GM12878 (cell line): ENCODE measurements around the gene DOCK1. TPM values are rescaled to one million over a fixed set of nuclear protein-coding genes. Genes with fewer than 3 reads are reported as not detected.

ENCODE experiments used
- ATAC-seq: fragments of 200-7000 bp; cut with Tn5 transposase; 3 replicates; pipeline ENCODE4 v1.9.1; 2020; ENCODE audit warnings: mild to moderate bottlenecking, moderate library complexity
- BruUV-seq: library from RNA; stranded (reverse); fragments of 400-500 nt; replicated peaks from 2 replicates; lab custom pipeline; 2021; lab: Mats Ljungman, UMichigan
- CTCF ChIA-PET: fragments of 300-600 bp; sonication (Branson Sonifier 250); formaldehyde crosslinking; extraction: SDS; loops from one replicate; lab custom pipeline; 2021; ENCODE audit warnings: inconsistent platforms; lab: Yijun Ruan, JAX
- POLR2A ChIA-PET: fragments of 350-600 bp; formaldehyde crosslinking; extraction: SDS; loops from one replicate; lab custom pipeline; 2021; ENCODE audit warnings: inconsistent platforms; lab: Charles Lee
- RAD21 ChIA-PET: fragments of 300-600 bp; sonication (Branson Sonifier 250); formaldehyde crosslinking; loops from one replicate; lab custom pipeline; 2023; ENCODE audit warnings: antibody characterized with exemption; ENCODE audit not compliant: unreplicated experiment; lab: Charles Lee
- SMC1A ChIA-PET: fragments of 300-600 bp; sonication (Branson Sonifier 250); formaldehyde crosslinking; loops from one replicate; lab custom pipeline; 2023; ENCODE audit not compliant: unreplicated experiment, uncharacterized antibody; lab: Charles Lee
- DNase-seq: peaks from one replicate; pipeline ENCODE4 v3.0.0-alpha.2; 2011; ENCODE audit warnings: low read depth, low spot score
- FAIRE-seq: peaks from 3 replicates; lab custom pipeline; 2011; peaks lifted over from hg19 to GRCh38; lab: Jason Lieb, UNC
- H2AFZ ChIP-seq: 2 replicates; pipeline ENCODE4 v1.6.0; 2011; ENCODE audit warnings: low read depth, low read length, control low read depth; ENCODE audit not compliant: control insufficient read depth
- H3K27ac ChIP-seq: 2 replicates; pipeline ENCODE4 v1.5.1; 2011; ENCODE audit warnings: control low read depth; ENCODE audit not compliant: control insufficient read depth, insufficient read depth
- H3K27me3 ChIP-seq, 2 experiments: replicated peaks in 1 of 2; 2 replicates each; pipeline versions ENCODE4 v1.6.0 to v1.6.1; 2011; ENCODE audit warnings: low read length in 1 of 2; ENCODE audit not compliant: control insufficient read depth in 2 of 2, insufficient read depth in 2 of 2
- H3K36me3 ChIP-seq, 2 experiments: 2 replicates each; pipeline ENCODE4 v1.5.1; 2011; ENCODE audit warnings: low read length in 1 of 2; ENCODE audit not compliant: control insufficient read depth in 2 of 2, insufficient read depth in 2 of 2
- H3K4me1 ChIP-seq: 2 replicates; pipeline ENCODE4 v1.6.1; 2011; ENCODE audit warnings: mild to moderate bottlenecking, low read length, moderate library complexity, mixed read lengths; ENCODE audit not compliant: control insufficient read depth, insufficient read depth
- H3K4me2 ChIP-seq: 2 replicates; pipeline ENCODE4 v1.6.0; 2011; ENCODE audit warnings: control low read depth; ENCODE audit not compliant: control insufficient read depth, insufficient read depth
- H3K4me3 ChIP-seq: fragments of 200-600 bp; sonication (generic); 2 replicates; pipeline ENCODE4 v1.5.1; 2016
- H3K79me2 ChIP-seq: 2 replicates; pipeline ENCODE4 v1.6.0; 2011; ENCODE audit warnings: low read length; ENCODE audit not compliant: control insufficient read depth, insufficient read depth
- H3K9ac ChIP-seq: 2 replicates; pipeline ENCODE4 v1.8.0; 2011; ENCODE audit warnings: low read length, control low read depth, mixed read lengths; ENCODE audit not compliant: control insufficient read depth, insufficient read depth
- H3K9me3 ChIP-seq: replicated peaks from 3 replicates; pipeline ENCODE4 v1.5.1; 2011; ENCODE audit warnings: mild to moderate bottlenecking, low read length; ENCODE audit not compliant: control insufficient read depth, insufficient read depth
- H4K20me1 ChIP-seq: 2 replicates; pipeline ENCODE4 v1.6.0; 2011; ENCODE audit not compliant: control insufficient read depth, insufficient read depth
- CEBPB ChIP-seq, 2 experiments: fragments of 150-350 bp in 1 of 2; IDR thresholded peaks; 2 replicates each; pipeline ENCODE4 v1.6.1; 2012 to 2014; ENCODE audit warnings: low read depth in 2 of 2, low read length in 2 of 2, borderline replicate concordance in 1 of 2, inconsistent platforms in 1 of 2
- GATAD2B ChIP-seq: fragments of 450-650 bp; conservative IDR thresholded peaks from 2 replicates; pipeline ENCODE4 v1.6.1; 2017; ENCODE audit warnings: low read depth, mild to moderate bottlenecking, moderate library complexity
- HCFC1 ChIP-seq: fragments of 150-350 bp; IDR thresholded peaks from 2 replicates; pipeline ENCODE4 v1.6.1; 2014; ENCODE audit warnings: low read length
- IKZF2 ChIP-seq, 2 experiments: fragments of 450-650 bp; IDR thresholded peaks; 2 replicates each; pipeline ENCODE4 v1.6.1; 2017; ENCODE audit warnings: mild to moderate bottlenecking in 2 of 2, moderate library complexity in 2 of 2
- MEF2B ChIP-seq: fragments of 450-650 bp; IDR thresholded peaks from 2 replicates; pipeline ENCODE4 v1.6.1; 2018; ENCODE audit warnings: mild to moderate bottlenecking, moderate library complexity; ENCODE audit not compliant: partially characterized antibody, poor library complexity, severe bottlenecking
- MTA2 ChIP-seq: fragments of 450-650 bp; IDR thresholded peaks from 2 replicates; pipeline ENCODE4 v1.6.1; 2016; ENCODE audit warnings: low read depth, mild to moderate bottlenecking, moderate library complexity
- NFYB ChIP-seq: IDR thresholded peaks from 2 replicates; pipeline ENCODE4 v1.6.1; 2011; ENCODE audit warnings: low read depth, mild to moderate bottlenecking, low read length, improper control_type of control experiment, moderate library complexity; ENCODE audit not compliant: insufficient read depth
- PAX5 ChIP-seq: IDR thresholded peaks from 2 replicates; pipeline ENCODE4 v1.6.1; 2011; ENCODE audit warnings: low read depth, low read length, borderline replicate concordance
- RAD51 ChIP-seq: fragments of 450-650 bp; IDR thresholded peaks from 2 replicates; pipeline ENCODE4 v1.6.1; 2016; ENCODE audit warnings: moderate library complexity, mild to moderate bottlenecking, inconsistent platforms
- RBBP5 ChIP-seq: fragments of 200-600 bp; sonication (generic); conservative IDR thresholded peaks from 2 replicates; pipeline ENCODE4 v1.6.1; 2016
- SMAD1 ChIP-seq: fragments of 450-650 bp; IDR thresholded peaks from 2 replicates; pipeline ENCODE4 v1.6.1; 2018; ENCODE audit warnings: mild to moderate bottlenecking, low read depth; ENCODE audit not compliant: partially characterized antibody
- SREBF1 ChIP-seq: IDR thresholded peaks from 2 replicates; pipeline ENCODE4 v1.6.1; 2012; ENCODE audit warnings: mild to moderate bottlenecking, low read length
- ZNF274 ChIP-seq: IDR thresholded peaks from one replicate; pipeline ENCODE4 v1.8.0; 2011; ENCODE audit not compliant: insufficient read length, insufficient read depth
- WGBS: methylation state at CpG from one replicate; pipeline ENCODE4 v1.1.6; 2016; ENCODE audit warnings: low lambda C conversion rate; ENCODE audit not compliant: insufficient replicate concordance, insufficient coverage; ENCODE audit errors: missing lambda C conversion rate; 5-methylcytosine and 5-hydroxymethylcytosine counted together
- in situ Hi-C: fragments of 300-500 bp; cut with MboI; formaldehyde crosslinking; loops from 9 replicates; pipeline ENCODE4 v1.14.3; 2018; ENCODE audit warnings: mixed read lengths
- intact Hi-C: fragments of 100-400 bp; cut with micrococcal nuclease; formaldehyde crosslinking; loops from one replicate; pipeline ENCODE4 v1.14.2; 2022; ENCODE audit not compliant: unreplicated experiment
- polyA plus RNA-seq, 11 experiments: library from polyadenylated mRNA; depleted of rRNA in 4 of 11; unstranded in 6 of 11; stranded (reverse) in 5 of 11; fragments of >200 nt; fragmentation: Nextera tagmentation in 4 of 11; fragmentation: Illumina TruSeq in 1 of 11; extraction: Ambion mirVana in 4 of 11; extraction: Trizol in 1 of 11; gene quantifications; 1 replicate in 1 of 11; 2 replicates in 10 of 11; pipeline versions ENCODE4 v1.2.1 to v1.2.3, GENCODE V29; 2011 to 2016; ENCODE audit warnings: inconsistent platforms in 2 of 11, missing spikeins in 2 of 11, low read depth in 1 of 11
- total RNA-seq, 4 experiments: library from RNA; depleted of rRNA in 3 of 4; stranded (reverse); fragments of >200 nt in 3 of 4; fragmentation: Illumina TruSeq in 1 of 4; extraction: Trizol in 1 of 4; gene quantifications; 2 replicates each; pipeline versions ENCODE4 v1.2.1 to v1.2.3, GENCODE V29; 2013 to 2021
- TF ChIP-seq, protein P1 (sequence below): fragments of 450-650 bp; IDR thresholded peaks from 2 replicates; pipeline ENCODE4 v1.6.1; 2017; ENCODE audit warnings: borderline replicate concordance
- TF ChIP-seq, protein P2 (sequence below): fragments of 450-650 bp; formaldehyde crosslinking; IDR thresholded peaks from 2 replicates; pipeline ENCODE4 v1.4.0; 2020; ENCODE audit warnings: mild to moderate bottlenecking, moderate library complexity
- TF ChIP-seq, protein P3 (sequence below): fragments of 450-650 bp; formaldehyde crosslinking; IDR thresholded peaks from 2 replicates; pipeline ENCODE4 v1.5.0; 2022; ENCODE audit warnings: mild to moderate bottlenecking, missing genetic modification characterization

Gene DOCK1
- total and polyA plus RNA-seq, 10 of the 15 experiments (the other 5 are each of a cell fraction or from before 2014, with no cell fraction given): 0.05 to 0.18 TPM; not detected in 8

DNA sequence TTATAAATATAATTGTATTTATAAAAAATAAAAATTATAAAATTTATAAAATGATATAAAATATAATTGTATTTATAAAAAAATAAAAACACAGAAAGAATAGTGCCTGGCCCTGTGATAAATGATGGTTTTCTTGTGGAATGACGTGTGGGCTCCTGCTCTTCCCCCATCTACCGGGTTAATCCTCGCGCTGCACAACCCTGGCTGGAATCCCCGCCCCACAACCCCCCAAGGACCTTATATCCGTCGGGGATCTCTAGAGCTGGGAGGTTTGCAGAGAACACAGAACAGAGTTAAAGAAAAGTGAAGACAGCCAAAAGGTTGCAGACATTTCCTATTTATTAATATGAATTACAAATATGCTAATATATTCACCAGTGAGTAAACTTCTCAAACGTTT lies 548.5 kb downstream of the DOCK1 start:
- Histone ChIP-seq H3K27ac (no peak overlapping the region), H3K79me2 (no peaks in the 10 kb centered on the region), H3K4me1 (no peaks in the 10 kb centered on the region), H3K9ac (no peak overlapping the region), H3K4me2 (no peak overlapping the region), H3K9me3 (no peaks in the 10 kb centered on the region; the same call in 2 of the 3 replicates), H3K27me3 (no peaks in the 10 kb centered on the region), H3K36me3 (no peaks in the 10 kb centered on the region), H4K20me1 (no peaks in the 10 kb centered on the region), H3K4me3 (no peak overlapping the region), H2AFZ (no peak overlapping the region)
- FAIRE-seq (no peak), ATAC-seq (no peak), DNase-seq (no peak)
- intact Hi-C loops (no loop called here), in situ Hi-C loops (no loop called here)
- ChIA-PET CTCF (no interaction called here), RAD21 (no interaction called here), POLR2A (no interaction called here), SMC1A (no interaction called here)
- WGBS: 41% methylated on average over 8 of the region's 8 CpGs
- no TSS peak for BruUV-seq
- TF ChIP-seq, protein P1, sequence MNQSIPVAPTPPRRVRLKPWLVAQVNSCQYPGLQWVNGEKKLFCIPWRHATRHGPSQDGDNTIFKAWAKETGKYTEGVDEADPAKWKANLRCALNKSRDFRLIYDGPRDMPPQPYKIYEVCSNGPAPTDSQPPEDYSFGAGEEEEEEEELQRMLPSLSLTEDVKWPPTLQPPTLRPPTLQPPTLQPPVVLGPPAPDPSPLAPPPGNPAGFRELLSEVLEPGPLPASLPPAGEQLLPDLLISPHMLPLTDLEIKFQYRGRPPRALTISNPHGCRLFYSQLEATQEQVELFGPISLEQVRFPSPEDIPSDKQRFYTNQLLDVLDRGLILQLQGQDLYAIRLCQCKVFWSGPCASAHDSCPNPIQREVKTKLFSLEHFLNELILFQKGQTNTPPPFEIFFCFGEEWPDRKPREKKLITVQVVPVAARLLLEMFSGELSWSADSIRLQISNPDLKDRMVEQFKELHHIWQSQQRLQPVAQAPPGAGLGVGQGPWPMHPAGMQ: no peak
- TF ChIP-seq, protein P2, sequence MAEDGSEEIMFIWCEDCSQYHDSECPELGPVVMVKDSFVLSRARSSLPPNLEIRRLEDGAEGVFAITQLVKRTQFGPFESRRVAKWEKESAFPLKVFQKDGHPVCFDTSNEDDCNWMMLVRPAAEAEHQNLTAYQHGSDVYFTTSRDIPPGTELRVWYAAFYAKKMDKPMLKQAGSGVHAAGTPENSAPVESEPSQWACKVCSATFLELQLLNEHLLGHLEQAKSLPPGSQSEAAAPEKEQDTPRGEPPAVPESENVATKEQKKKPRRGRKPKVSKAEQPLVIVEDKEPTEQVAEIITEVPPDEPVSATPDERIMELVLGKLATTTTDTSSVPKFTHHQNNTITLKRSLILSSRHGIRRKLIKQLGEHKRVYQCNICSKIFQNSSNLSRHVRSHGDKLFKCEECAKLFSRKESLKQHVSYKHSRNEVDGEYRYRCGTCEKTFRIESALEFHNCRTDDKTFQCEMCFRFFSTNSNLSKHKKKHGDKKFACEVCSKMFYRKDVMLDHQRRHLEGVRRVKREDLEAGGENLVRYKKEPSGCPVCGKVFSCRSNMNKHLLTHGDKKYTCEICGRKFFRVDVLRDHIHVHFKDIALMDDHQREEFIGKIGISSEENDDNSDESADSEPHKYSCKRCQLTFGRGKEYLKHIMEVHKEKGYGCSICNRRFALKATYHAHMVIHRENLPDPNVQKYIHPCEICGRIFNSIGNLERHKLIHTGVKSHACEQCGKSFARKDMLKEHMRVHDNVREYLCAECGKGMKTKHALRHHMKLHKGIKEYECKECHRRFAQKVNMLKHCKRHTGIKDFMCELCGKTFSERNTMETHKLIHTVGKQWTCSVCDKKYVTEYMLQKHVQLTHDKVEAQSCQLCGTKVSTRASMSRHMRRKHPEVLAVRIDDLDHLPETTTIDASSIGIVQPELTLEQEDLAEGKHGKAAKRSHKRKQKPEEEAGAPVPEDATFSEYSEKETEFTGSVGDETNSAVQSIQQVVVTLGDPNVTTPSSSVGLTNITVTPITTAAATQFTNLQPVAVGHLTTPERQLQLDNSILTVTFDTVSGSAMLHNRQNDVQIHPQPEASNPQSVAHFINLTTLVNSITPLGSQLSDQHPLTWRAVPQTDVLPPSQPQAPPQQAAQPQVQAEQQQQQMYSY: no peak
- TF ChIP-seq RAD51 (no peak), PAX5 (no peak), HCFC1 (no peak), GATAD2B (no peak), MEF2B (no peak), ZNF274 (no peak), MTA2 (no peak), RBBP5 (no peak), NFYB (no peak), CEBPB (IDR thresholded peaks at IDR 0.05; ENCODE audit: borderline replicate concordance in 1 of 2, low read depth in 2 of 2, low read length in 2 of 2) (no peak), SREBF1 (no peak), IKZF2 (IDR thresholded peaks at IDR 0.05) (no peak), SMAD1 (no peak)
- TF ChIP-seq, protein P3, sequence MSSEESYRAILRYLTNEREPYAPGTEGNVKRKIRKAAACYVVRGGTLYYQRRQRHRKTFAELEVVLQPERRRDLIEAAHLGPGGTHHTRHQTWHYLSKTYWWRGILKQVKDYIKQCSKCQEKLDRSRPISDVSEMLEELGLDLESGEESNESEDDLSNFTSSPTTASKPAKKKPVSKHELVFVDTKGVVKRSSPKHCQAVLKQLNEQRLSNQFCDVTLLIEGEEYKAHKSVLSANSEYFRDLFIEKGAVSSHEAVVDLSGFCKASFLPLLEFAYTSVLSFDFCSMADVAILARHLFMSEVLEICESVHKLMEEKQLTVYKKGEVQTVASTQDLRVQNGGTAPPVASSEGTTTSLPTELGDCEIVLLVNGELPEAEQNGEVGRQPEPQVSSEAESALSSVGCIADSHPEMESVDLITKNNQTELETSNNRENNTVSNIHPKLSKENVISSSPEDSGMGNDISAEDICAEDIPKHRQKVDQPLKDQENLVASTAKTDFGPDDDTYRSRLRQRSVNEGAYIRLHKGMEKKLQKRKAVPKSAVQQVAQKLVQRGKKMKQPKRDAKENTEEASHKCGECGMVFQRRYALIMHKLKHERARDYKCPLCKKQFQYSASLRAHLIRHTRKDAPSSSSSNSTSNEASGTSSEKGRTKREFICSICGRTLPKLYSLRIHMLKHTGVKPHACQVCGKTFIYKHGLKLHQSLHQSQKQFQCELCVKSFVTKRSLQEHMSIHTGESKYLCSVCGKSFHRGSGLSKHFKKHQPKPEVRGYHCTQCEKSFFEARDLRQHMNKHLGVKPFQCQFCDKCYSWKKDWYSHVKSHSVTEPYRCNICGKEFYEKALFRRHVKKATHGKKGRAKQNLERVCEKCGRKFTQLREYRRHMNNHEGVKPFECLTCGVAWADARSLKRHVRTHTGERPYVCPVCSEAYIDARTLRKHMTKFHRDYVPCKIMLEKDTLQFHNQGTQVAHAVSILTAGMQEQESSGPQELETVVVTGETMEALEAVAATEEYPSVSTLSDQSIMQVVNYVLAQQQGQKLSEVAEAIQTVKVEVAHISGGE (CRISPR knock-in tag): no peak
